Aorta (tissue), 5 donors: ENCODE results near the gene BLM. TPM values are rescaled to one million over a fixed set of nuclear protein-coding genes. Genes with fewer than 3 reads are reported as not detected.

Experiments used
- ATAC-seq: fragments of 200-7000 bp; cut with Tn5 transposase; one replicate; pipeline ENCODE4 v1.9.1; 2022; ENCODE audit warnings: moderate library complexity; ENCODE audit not compliant: low FRiP score
- DNase-seq, 2 donors: peaks; one replicate each; pipeline ENCODE4 v3.0.0-alpha.2; 2020
- H3K27ac ChIP-seq, 2 donors: one replicate each; pipeline ENCODE4 v1.5.1; 2013; ENCODE audit warnings: low read length in 2 of 2, mild to moderate bottlenecking in 2 of 2, moderate library complexity in 2 of 2, control low read depth in 1 of 2, inconsistent platforms in 1 of 2, low read depth in 1 of 2
- H3K27me3 ChIP-seq, 2 donors: one replicate each; pipeline ENCODE4 v1.6.1; 2013; ENCODE audit warnings: control low read depth in 1 of 2, low read length in 1 of 2, mild to moderate bottlenecking in 1 of 2, moderate library complexity in 1 of 2; ENCODE audit not compliant: insufficient read depth in 2 of 2, control insufficient read depth in 1 of 2
- H3K36me3 ChIP-seq, 2 donors: one replicate each; pipeline ENCODE4 v1.6.1; 2013; ENCODE audit warnings: control low read depth in 1 of 2, low read length in 1 of 2, mild to moderate bottlenecking in 1 of 2; ENCODE audit not compliant: insufficient read depth in 2 of 2, control insufficient read depth in 1 of 2
- H3K4me1 ChIP-seq, 2 donors: one replicate each; pipeline ENCODE4 v1.6.1; 2013; ENCODE audit warnings: low read length in 2 of 2, control low read depth in 1 of 2, mild to moderate bottlenecking in 1 of 2, moderate library complexity in 1 of 2; ENCODE audit not compliant: insufficient read depth in 2 of 2, control insufficient read depth in 1 of 2
- H3K4me3 ChIP-seq, 2 donors: one replicate each; pipeline ENCODE4 v1.5.1; 2013; ENCODE audit warnings: low read length in 2 of 2, control low read depth in 1 of 2, mild to moderate bottlenecking in 1 of 2
- H3K9me3 ChIP-seq: one replicate; pipeline ENCODE4 v1.6.1; 2013; ENCODE audit warnings: mild to moderate bottlenecking, low read length; ENCODE audit not compliant: control insufficient read depth
- WGBS, 2 donors: extraction: QIAGEN DNeasy Blood & Tissue Kit; methylation state at CpG; one replicate each; pipeline ENCODE4 v1.1.7; 2013; 5-methylcytosine and 5-hydroxymethylcytosine counted together
- intact Hi-C, 2 donors: fragments of 100-400 bp; cut with DNase I; formaldehyde crosslinking; loops; one replicate each; pipeline versions ENCODE4 v1.14.2 to v1.15.0; 2022
- polyA plus RNA-seq, 2 donors: library from polyadenylated mRNA; stranded (reverse); fragments of 200-250 nt; gene quantifications; one replicate each; pipeline ENCODE4 v1.2.3, GENCODE V29; 2013
- total RNA-seq, 2 donors: library from RNA; stranded (reverse); fragmentation: NEBNext Ultra II Directional; extraction: Animal tissue kit (Norgen Biotek cat#: 25700); gene quantifications; one replicate each; pipeline ENCODE4 v1.2.1, GENCODE V29; 2021
- donor health status: healthy with polysubstance abuse.
- donor health status: Bipolar disorder and iron deficiency.
- donor health status: DM: no; HTN: no; CAD: no.
- donor health status: DM: no; HTN: no; CAD: no.
- donor health status: DM: yes; HTN: yes; CAD: no.

BLM gene
- total and polyA plus RNA-seq, 4 donors: 0.94 to 3.2 (median 1.5) TPM; not detected in 1

DNA sequence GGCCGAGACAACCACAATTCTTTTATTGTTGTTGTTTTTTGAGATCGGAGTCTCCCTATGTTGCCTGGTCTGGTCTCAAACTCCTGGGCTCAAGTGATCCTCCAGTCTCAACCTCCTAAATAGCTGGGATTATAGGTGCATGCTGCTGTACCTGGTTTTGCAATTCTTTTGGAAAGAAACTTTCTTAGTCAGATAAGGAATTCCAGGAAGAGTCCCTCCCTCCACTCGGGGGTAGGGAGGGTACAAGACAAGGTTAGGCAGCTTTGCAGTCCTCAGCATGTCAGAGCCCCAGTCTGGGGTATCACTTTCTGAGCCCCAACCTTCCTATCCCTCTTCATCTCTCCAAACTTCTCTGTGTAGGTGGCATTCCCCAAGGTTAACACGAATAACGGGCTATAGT is 117.5 kb downstream of the BLM start:
- WGBS, 2 donors: 66 to 87% methylated on average over 5 of the region's 5 CpGs
- Histone ChIP-seq H3K4me1 (no peaks in the 10 kb centered on the region), H3K27ac (no peak overlapping the region), H3K36me3 (no peaks in the 10 kb centered on the region), H3K27me3 (no peaks in the 10 kb centered on the region), H3K4me3 (no peak overlapping the region), H3K9me3 (no peaks in the 10 kb centered on the region)
- intact Hi-C loops: no loop called here
- no peak for DNase-seq
- ATAC-seq: no peak

DNA sequence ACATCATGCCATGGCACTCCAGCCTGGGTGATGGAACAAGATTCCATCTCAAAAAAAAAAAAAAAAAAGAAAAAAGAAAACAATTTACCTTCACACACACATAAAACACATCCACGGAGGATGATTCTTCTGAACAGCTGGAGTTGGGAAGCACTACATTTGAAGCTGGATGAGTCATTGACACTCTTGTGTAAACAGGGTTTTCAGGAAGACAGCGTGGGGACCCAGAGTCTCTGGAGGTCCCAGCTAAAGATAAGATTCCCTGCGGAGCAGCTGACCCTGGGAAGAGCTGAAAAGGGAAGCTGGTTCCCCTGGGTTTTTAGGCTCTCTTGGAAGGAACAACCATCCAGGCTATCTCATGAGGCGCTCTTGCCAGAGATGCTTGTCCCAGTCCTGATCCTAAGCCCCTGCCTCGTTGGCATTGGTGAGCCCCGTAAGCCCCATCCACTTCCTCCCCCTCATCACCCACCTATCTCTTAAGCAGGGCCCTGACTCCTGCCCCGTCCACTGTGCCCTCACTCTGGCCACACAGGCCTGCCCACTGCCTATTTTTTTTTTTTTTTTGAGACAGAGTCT is 119.2 kb downstream of the BLM start:
- intact Hi-C loops: no loop called here
- WGBS, 2 donors: 68 to 72% methylated on average over 7 of the region's 7 CpGs
- H3K4me3 ChIP-seq: no peak overlapping the region
- no peak overlapping the region for H3K27ac ChIP-seq
- ATAC-seq: no peak
- H3K27me3 ChIP-seq: no peaks in the 10 kb centered on the region
- H3K9me3 ChIP-seq: no peaks in the 10 kb centered on the region
- no peaks in the 10 kb centered on the region for H3K4me1 ChIP-seq
- DNase-seq: no peak
- no peaks in the 10 kb centered on the region for H3K36me3 ChIP-seq

DNA sequence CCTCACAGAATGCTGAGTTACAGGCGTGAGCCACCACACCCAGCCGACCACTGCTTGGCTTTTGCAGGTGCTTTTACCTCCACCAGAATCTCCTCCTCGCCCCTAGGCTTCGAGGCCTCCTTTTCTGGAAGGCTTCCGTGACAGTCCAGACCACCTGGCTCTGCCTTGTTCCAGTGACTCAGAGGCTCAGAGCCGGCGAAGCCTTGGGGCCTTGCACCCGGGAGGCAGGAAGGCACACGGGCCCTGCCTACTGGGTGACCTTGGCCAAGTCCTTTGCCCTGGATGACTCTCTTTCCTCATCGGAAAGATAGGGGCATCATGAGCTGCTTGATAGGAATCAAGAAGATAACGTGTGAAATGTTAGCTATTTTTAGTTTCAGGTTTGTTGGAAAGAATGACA is 119.9 kb downstream of the BLM start:
- Histone ChIP-seq H3K36me3 (no peaks in the 10 kb centered on the region), H3K9me3 (no peaks in the 10 kb centered on the region), H3K4me3 (no peak overlapping the region), H3K27ac (no peak overlapping the region), H3K4me1 (no peaks in the 10 kb centered on the region), H3K27me3 (no peaks in the 10 kb centered on the region)
- DNase-seq (no peak), ATAC-seq (no peak)
- 87 to 91% methylated on average over 11 of the region's 11 CpGs for whole genome bisulfite sequencing, 2 donors
- intact Hi-C loops: no loop called here

GRCh38 chr15:90838139-90838538 is 121.0 kb downstream of the BLM start:
- no peaks in the 10 kb centered on the region for H3K9me3 ChIP-seq
- no peaks in the 10 kb centered on the region for H3K4me1 ChIP-seq
- DNase-seq (no peak), ATAC-seq (peak; percentile 13)
- 81 to 84% methylated on average over 15 of the region's 15 CpGs for WGBS, 2 donors
- intact Hi-C loops: no loop called here
- H3K27me3 ChIP-seq: no peaks in the 10 kb centered on the region
- no peaks in the 10 kb centered on the region for H3K36me3 ChIP-seq
- no peak overlapping the region for H3K4me3 ChIP-seq
- no peak overlapping the region for H3K27ac ChIP-seq

- H3K4me1 ChIP-seq: no peaks in the 10 kb centered on the region
- no peak for ATAC-seq
- no peak overlapping the region for H3K27ac ChIP-seq
- H3K36me3 ChIP-seq: no peaks in the 10 kb centered on the region
- no peaks in the 10 kb centered on the region for H3K27me3 ChIP-seq
- H3K4me3 ChIP-seq: no peak overlapping the region
- 82 to 89% methylated on average over 15 of the region's 15 CpGs for WGBS, 2 donors
- intact Hi-C loops: no loop called here
- DNase-seq: no peak
- H3K9me3 ChIP-seq: no peaks in the 10 kb centered on the region
These were observed 121.4 kb downstream of the BLM start for GRCh38 chr15:90838544-90838943.

DNA sequence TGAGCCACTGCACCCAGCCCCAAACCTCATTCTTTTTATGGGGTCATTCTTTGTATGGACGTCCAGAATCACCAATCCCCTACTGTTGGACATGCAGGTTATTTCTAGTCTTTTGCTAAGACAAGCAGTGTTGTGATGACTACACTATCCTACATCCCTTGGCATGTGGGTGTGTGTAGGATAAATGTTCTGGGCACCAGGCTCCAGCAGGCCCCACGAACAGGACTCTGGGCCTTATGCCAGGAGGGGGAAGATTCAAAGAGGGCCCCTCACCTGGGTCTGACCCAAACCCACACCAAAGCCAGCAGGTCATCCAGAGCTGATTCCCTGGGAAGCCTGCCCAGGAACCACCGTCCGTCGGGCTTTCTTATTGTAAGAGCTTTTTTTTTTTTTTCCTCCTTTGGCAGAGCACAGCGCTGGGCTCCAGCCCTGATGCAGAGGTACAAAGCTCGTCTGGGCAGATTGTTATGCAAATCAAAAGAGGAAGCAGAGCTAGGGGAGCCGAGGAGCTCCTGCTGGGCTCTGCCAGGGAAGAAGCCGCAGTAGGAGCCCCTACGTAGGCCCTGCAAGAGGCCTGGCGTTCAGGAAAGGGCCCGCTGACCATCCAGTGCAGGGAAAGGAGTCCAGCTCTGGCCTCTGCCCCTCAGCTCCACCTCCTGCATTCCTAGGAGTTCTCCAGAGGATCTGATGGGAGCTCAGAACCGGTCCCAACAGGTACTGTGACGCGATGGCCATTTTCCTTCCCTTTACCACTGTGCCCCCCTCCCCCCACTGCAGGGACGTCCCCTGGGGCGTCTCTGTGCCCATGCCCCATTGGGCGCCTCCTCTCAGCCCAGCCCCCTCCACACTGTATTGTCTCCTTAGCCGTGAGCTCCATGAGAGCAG is 122.3 kb downstream of the BLM start:
- ATAC-seq: peak; percentile 31
- 50% methylated on average over 19 of the region's 19 CpGs for WGBS, 2 donors

DNA sequence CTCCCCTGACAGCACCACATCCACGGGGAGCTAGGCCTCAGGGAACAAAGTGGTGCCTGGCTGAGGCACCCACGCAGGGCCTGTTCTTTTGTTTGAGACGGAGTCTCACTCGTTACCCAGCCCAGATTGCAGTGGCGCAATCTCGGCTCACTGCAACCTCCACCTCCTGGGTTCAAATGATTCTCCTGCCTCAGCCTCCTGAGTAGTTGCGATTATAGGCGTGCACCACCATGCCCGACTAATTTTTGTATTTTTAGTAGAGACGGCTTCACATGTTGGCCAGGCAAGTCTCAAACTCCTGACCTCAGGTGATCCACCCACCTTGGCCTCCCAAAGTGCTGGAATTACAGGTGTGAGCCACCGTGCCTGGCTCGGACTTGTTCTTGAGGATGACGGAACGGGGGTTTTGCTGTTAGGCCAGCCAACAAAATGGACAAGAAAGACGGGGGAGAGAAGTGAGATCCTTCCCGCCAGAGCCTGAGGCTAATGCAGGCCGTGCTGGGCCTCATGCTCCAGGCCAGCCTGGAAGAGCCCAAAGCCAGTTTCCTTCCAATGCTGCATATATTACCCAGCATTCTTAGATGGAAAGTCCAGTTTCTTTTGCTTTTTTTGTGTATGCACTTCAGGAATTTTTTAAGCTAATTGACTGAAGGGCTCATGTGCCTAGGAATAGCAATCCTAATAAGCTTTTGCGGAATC is 123.2 kb downstream of the BLM start:
- Histone ChIP-seq H3K4me1 (no peaks in the 10 kb centered on the region), H3K9me3 (no peaks in the 10 kb centered on the region), H3K27me3 (no peaks in the 10 kb centered on the region), H3K36me3 (no peaks in the 10 kb centered on the region), H3K27ac (no peak overlapping the region), H3K4me3 (no peak overlapping the region)
- DNase-seq (no peak), ATAC-seq (no peak)
- WGBS, 2 donors: 95 to 98% methylated on average over 18 of the region's 18 CpGs
- intact Hi-C loops: loop anchor here in 1 of 2 donors (5.0 kb wide), 1 partner anchor 38 kb away; no protein-coding TSS in a partner anchor

More for the DNA sequence above, 122.3 kb downstream of the BLM start:
- no peaks in the 10 kb centered on the region for H3K4me1 ChIP-seq
- H3K36me3 ChIP-seq: no peaks in the 10 kb centered on the region
- no peak overlapping the region for H3K4me3 ChIP-seq
- H3K9me3 ChIP-seq: no peaks in the 10 kb centered on the region
- peak in 1 of 2 donors; percentile 64 for DNase-seq
- no peaks in the 10 kb centered on the region for H3K27me3 ChIP-seq
- intact Hi-C loops: loop anchor here in 1 of 2 donors (5.0 kb wide), 1 partner anchor 37 kb away; no protein-coding TSS in a partner anchor
- no peak overlapping the region for H3K27ac ChIP-seq

DNA sequence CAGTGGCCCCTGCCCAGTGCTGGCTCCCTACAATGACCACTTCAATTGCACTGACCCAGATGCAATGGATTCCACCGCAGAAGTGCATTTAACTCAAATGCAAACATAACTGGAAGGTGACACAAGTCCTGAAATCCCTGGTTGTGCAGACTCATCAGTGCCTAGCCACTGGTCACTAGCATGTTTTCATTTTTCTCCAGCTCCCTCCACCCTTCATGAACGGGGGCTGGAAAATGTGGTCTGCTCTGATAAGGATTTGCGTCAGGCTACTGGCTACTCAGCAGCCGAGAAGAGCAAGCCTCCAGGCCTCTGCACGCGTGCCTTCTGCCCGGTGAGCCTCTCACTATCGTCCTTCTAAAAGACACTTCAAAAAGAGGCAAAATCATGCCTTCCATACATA is 123.8 kb downstream of the BLM start:
- 93 to 94% methylated on average over 8 of the region's 8 CpGs for WGBS, 2 donors

More for the DNA sequence above, 123.8 kb downstream of the BLM start:
- no peaks in the 10 kb centered on the region for H3K4me1 ChIP-seq
- no peak overlapping the region for H3K4me3 ChIP-seq
- intact Hi-C loops: loop anchor here in 1 of 2 donors (5.0 kb wide), 1 partner anchor 39 kb away; no protein-coding TSS in a partner anchor
- DNase-seq (no peak), ATAC-seq (no peak)
- H3K27me3 ChIP-seq: no peaks in the 10 kb centered on the region
- H3K27ac ChIP-seq: no peak overlapping the region
- no peaks in the 10 kb centered on the region for H3K36me3 ChIP-seq
- H3K9me3 ChIP-seq: no peaks in the 10 kb centered on the region
